Epithelial cell of umbilical artery (primary cell): ENCODE measurements around the gene UNC119B. TPM values are rescaled to one million over a fixed set of nuclear protein-coding genes. Genes with fewer than 3 reads are reported as not detected.

Experiments
- total RNA-seq: library from RNA; depleted of rRNA; stranded (reverse); fragments of >200 nt; gene quantifications from 2 replicates; pipeline ENCODE4 v1.2.3, GENCODE V29; 2014

Gene UNC119B
- total RNA-seq: 20.1 and 27.7 TPM in 2 replicates

GRCh38 chr12:120710031-120710804 is at the start of gene UNC119B:
Gene UNC119B, plus strand, starts transcription at chr12:120710458. Its CDS starts 17 bp downstream, at chr12:120710475.

GRCh38 chr12:120686690-120687577 is 23.3 kb upstream of the UNC119B start, which contains the start of gene MLEC:
Gene MLEC, plus strand, starts transcription at chr12:120687149. Its CDS starts 148 bp downstream, at chr12:120687297.

GRCh38 chr12:120725659-120726509 is 15.6 kb downstream of the UNC119B start, which contains the start of gene ACADS:
Gene ACADS, plus strand, starts transcription at chr12:120725826. Its CDS starts 60 bp downstream, at chr12:120725886.

Other genes with a start within 250 kb of the UNC119B start
- gene SRSF9, start 240.7 kb upstream of the UNC119B start, total RNA-seq: 337 and 355 TPM in 2 replicates
- 324 and 483 TPM in 2 replicates for gene DYNLL1, start 214.3 kb upstream of the UNC119B start, total RNA-seq
- gene COQ5, start 181.3 kb upstream of the UNC119B start, total RNA-seq: 34.8 and 51.8 TPM in 2 replicates
- gene RNF10, start 176.1 kb upstream of the UNC119B start, total RNA-seq: 67.5 and 107 TPM in 2 replicates
- 48.3 and 58.1 TPM in 2 replicates for gene POP5, start 129.1 kb upstream of the UNC119B start, total RNA-seq
- not detected in 2 replicates for gene CABP1, start 69.8 kb upstream of the UNC119B start, total RNA-seq
- gene MLEC, start 23.3 kb upstream of the UNC119B start, total RNA-seq: 82.2 and 82.5 TPM in 2 replicates
- 13.6 and 15.2 TPM in 2 replicates for gene ACADS, start 15.4 kb downstream of the UNC119B start, total RNA-seq
- gene SPPL3, start 193.9 kb downstream of the UNC119B start, total RNA-seq: 3.6 and 5.2 TPM in 2 replicates